OCI-LY7 (cell line): ENCODE measurements around the gene COLQ.

ENCODE experiments used
- EZH2phosphoT487 ChIP-seq: fragments of 200-600 bp; sonication (generic); IDR thresholded peaks from 2 replicates; pipeline ENCODE4 v1.6.1; 2018; ENCODE audit warnings: low read depth, borderline replicate concordance, mild to moderate bottlenecking, mixed run types, antibody characterized with exemption, low read length, moderate library complexity, mixed read lengths
- TF ChIP-seq, protein P1 (sequence below): fragments of 200-600 bp; sonication (generic); conservative IDR thresholded peaks from 2 replicates; pipeline ENCODE4 v1.5.1; 2014; ENCODE audit warnings: mild to moderate bottlenecking, antibody characterized with exemption, low read length, moderate library complexity, mixed read lengths

DNA sequence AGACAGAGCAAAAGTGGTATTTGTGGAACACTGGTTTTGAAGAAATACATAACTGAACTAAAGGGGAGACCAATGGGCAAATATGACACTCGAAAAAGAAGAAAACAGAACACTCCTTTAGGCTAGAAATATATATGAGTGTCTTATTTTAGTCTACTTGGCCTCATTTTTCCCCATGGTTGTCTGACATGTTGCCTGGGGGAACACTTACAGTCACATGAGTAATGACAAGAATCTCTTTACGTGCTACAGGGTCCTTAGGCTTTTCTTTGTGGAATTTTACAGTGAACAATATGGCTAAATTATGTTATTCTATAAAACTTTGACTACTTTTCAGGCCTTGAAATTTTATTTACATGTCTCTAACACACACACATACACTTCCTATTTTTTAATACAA, 111.7 kb downstream of the COLQ start:
- TF ChIP-seq, protein P1, sequence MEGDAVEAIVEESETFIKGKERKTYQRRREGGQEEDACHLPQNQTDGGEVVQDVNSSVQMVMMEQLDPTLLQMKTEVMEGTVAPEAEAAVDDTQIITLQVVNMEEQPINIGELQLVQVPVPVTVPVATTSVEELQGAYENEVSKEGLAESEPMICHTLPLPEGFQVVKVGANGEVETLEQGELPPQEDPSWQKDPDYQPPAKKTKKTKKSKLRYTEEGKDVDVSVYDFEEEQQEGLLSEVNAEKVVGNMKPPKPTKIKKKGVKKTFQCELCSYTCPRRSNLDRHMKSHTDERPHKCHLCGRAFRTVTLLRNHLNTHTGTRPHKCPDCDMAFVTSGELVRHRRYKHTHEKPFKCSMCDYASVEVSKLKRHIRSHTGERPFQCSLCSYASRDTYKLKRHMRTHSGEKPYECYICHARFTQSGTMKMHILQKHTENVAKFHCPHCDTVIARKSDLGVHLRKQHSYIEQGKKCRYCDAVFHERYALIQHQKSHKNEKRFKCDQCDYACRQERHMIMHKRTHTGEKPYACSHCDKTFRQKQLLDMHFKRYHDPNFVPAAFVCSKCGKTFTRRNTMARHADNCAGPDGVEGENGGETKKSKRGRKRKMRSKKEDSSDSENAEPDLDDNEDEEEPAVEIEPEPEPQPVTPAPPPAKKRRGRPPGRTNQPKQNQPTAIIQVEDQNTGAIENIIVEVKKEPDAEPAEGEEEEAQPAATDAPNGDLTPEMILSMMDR = no peak
- no peak for TF ChIP-seq EZH2phosphoT487
